DMS114 treated with DMSO at 0.1 percent for 48 hours (cell line): ENCODE measurements around the gene MOB1A.

Experiments used
- DNase-seq: peaks from one replicate; lab custom pipeline; 2025; ENCODE audit not compliant: unreplicated experiment; lab: John Stamatoyannopoulos, UW

MOB1A gene

DNA sequence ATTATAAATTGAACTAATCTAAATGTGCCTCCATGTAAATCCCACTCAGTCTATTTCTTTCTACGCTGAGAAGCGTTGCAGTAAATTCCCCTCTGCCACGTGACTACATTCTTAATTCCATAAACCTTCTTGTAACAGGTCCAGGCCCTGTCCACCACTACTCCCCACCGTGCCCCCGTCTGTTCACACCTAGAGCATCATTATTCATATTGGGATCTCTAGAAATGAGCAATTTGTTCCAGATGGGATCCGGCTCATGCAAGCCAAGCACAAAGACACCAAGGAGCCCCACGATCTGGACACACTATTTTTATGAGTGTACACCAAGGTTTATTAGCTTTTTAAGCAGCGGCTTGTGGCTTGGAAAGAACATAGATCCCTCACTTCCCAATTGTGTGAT is 69.1 kb downstream of the MOB1A start:
- DNase-seq: no peak

DNA sequence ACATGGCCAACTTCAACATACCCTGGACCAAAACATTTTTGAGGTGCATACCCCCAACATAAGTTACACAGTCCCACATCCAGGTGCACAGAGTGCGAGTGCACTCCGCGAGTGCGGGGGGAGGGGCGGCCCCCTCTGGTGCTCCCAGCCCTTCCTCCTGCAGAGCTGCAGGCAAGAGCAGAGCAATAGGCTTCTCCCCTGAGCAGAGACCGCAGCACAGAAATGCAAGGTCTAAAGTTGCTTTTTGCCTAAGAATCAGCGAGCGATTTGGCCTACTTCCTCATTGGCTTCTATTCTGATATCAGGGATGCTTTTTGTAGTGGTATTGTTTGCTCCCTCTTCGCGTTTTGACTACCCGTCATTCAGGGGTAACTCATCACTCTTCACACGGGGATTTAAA is 71.6 kb downstream of the MOB1A start:
- DNase-seq: no peak

DNA sequence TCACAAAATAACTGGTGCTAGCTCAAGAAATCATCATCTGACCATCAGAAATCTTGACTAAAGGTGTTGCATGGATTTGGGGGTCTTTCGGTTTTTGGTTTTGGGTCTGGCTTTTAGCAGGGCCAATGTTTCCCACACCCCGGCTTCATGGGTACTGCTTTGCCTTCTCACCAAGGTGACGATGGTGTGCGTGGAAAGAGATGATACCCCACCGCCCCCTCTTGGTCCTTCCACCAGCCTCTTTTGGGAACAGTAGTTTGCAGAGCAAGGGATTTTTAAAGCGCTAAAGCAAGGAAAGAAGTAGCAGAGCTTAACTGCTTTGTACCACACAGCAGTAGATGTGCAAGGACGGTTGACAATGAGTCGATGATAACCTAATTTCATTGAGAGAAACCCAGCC is 73.3 kb downstream of the MOB1A start:
- no peak for DNase-seq

DNA sequence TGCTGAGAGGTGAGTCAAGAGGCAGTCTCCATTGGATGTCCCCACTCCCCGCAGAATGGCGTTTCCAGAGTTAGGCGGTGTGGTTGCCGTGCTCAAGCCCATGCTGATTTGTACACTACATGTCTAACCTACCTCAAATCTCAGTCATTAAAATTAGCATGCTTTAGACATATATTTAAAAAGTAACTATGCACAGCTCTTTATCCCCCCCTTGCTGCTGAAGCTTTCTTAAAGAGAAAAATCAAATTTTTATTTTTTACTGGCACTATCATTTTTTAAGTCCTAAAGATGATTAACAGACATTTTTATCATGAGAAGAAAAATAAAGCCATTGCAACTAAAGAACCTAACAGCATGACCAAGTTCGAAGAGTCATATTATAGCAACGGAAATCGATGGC is 73.8 kb downstream of the MOB1A start:
- no peak for DNase-seq

DNA sequence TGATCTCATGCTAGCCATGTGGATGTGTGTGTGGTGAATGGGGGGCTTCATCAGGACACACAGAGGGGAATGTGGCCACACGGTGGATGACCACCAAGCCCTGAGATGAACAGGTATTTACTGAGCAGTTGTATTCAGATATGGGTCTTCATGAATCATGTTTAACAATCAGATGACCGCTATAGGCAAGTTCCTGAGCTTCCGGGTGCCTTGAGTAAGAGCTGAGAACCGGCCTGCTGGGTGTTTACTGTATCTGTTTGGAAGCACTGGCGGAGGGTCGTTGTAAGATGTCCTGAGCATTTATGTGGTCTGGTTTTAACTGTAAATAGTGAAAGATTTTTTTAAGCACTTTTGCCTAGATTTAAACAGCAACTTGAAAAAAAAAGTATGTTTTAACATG is 74.9 kb downstream of the MOB1A start:
- DNase-seq: no peak
